Fibroblast of mammary gland (primary cell): Measurements from ENCODE around the gene LARGE1.

ENCODE experiments used
- DNase-seq: peaks from one replicate; pipeline ENCODE4 v3.0.0-alpha.2; 2010; ENCODE audit warnings: low read depth
- H3K4me3 ChIP-seq: 2 replicates; pipeline ENCODE4 v1.5.1; 2011; ENCODE audit warnings: low read depth, mild to moderate bottlenecking, low read length, moderate library complexity; ENCODE audit not compliant: control insufficient read depth
- CTCF ChIP-seq: conservative IDR thresholded peaks from 2 replicates; pipeline ENCODE4 v1.5.1; 2011; ENCODE audit warnings: low read depth, low read length, inconsistent platforms; ENCODE audit not compliant: control insufficient read depth, insufficient read depth

LARGE1 gene

GRCh38 chr22:33680632-33681031 is 239.6 kb downstream of the LARGE1 start:
- no peak for DNase-seq
- no peak overlapping the region for H3K4me3 ChIP-seq
- no peak for TF ChIP-seq CTCF

GRCh38 chr22:33678523-33678922 is 241.8 kb downstream of the LARGE1 start:
- no peak overlapping the region for H3K4me3 ChIP-seq
- TF ChIP-seq CTCF = no peak
- no peak for DNase-seq

- no peak for TF ChIP-seq CTCF
- H3K4me3 ChIP-seq = no peak overlapping the region
- DNase-seq = no peak
These were observed 242.7 kb downstream of the LARGE1 start for GRCh38 chr22:33677536-33677935.

- no peak for TF ChIP-seq CTCF
- DNase-seq = no peak
- H3K4me3 ChIP-seq = no peak overlapping the region
These were observed 245.9 kb downstream of the LARGE1 start for GRCh38 chr22:33674357-33674756.

- no peak for TF ChIP-seq CTCF
- no peak overlapping the region for H3K4me3 ChIP-seq
- no peak for DNase-seq
These were observed 250.5 kb downstream of the LARGE1 start for GRCh38 chr22:33669746-33670145.

- no peak for TF ChIP-seq CTCF
- no peak overlapping the region for H3K4me3 ChIP-seq
These were observed 253.2 kb downstream of the LARGE1 start for GRCh38 chr22:33666961-33667619.

More at GRCh38 chr22:33666961-33667619, 253.2 kb downstream of the LARGE1 start:
- no peak for DNase-seq
